Stomach (tissue), 9 donors: Measurements from ENCODE around the gene OR11L1. TPM values are rescaled to one million over a fixed set of nuclear protein-coding genes. Genes with fewer than 3 reads are reported as not detected.

Experiments used
- DNase-seq, 2 donors: peaks; one replicate each; pipeline versions ENCODE4 v3.0.0 to v3.0.0-alpha.2; 2013 to 2019
- H3K27ac ChIP-seq, 5 donors: fragments of 200-600 bp in 4 of 5; sonication (generic) in 4 of 5; one replicate each; pipeline ENCODE4 v1.5.1; 2013 to 2019; ENCODE audit warnings: mild to moderate bottlenecking in 1 of 5, moderate library complexity in 1 of 5
- H3K27me3 ChIP-seq, 3 donors: fragments of 200-600 bp; sonication (generic); one replicate each; pipeline ENCODE4 v1.5.1; 2017 to 2019; ENCODE audit warnings: mixed run types in 1 of 3
- H3K36me3 ChIP-seq, 4 donors: fragments of 200-600 bp; sonication (generic); 1 replicate in 3 of 4; 2 replicates in 1 of 4; pipeline ENCODE4 v1.5.1; 2016 to 2019
- H3K4me1 ChIP-seq, 4 donors: fragments of 200-600 bp; sonication (generic); one replicate each; pipeline ENCODE4 v1.5.1; 2016 to 2019
- H3K4me3 ChIP-seq, 4 donors: fragments of 200-600 bp; sonication (generic) in 3 of 4; one replicate each; pipeline ENCODE4 v1.5.1; 2016 to 2019; ENCODE audit warnings: mild to moderate bottlenecking in 1 of 4
- H3K9me3 ChIP-seq, 4 donors: fragments of 200-600 bp; sonication (generic); one replicate each; pipeline ENCODE4 v1.5.1; 2016 to 2019
- CTCF ChIP-seq, 7 experiments: fragments of 450-650 bp in 4 of 7; fragments of 200-600 bp in 3 of 7; sonication (generic) in 3 of 7; IDR thresholded peaks; one replicate each; pipeline ENCODE4 v1.5.1; 2016 to 2019; ENCODE audit warnings: antibody characterized with exemption in 7 of 7, control low read depth in 2 of 7, mild to moderate bottlenecking in 1 of 7
- EP300 ChIP-seq: sonication (generic); formaldehyde crosslinking; IDR thresholded peaks from one replicate; pipeline ENCODE4 v1.6.1; 2017; ENCODE audit warnings: antibody characterized with exemption
- POLR2A ChIP-seq, 4 donors: fragments of 450-650 bp; IDR thresholded peaks; one replicate each; pipeline ENCODE4 v1.6.1; 2016; ENCODE audit warnings: antibody characterized with exemption in 4 of 4, control low read depth in 2 of 4, mild to moderate bottlenecking in 1 of 4, moderate library complexity in 1 of 4
- POLR2AphosphoS5 ChIP-seq, 3 donors: sonication (generic); formaldehyde crosslinking; IDR thresholded peaks; one replicate each; pipeline ENCODE4 v1.6.1; 2016; ENCODE audit warnings: antibody characterized with exemption in 3 of 3
- WGBS, 5 donors: extraction: QIAGEN DNeasy Blood & Tissue Kit in 3 of 5; methylation state at CpG; one replicate each; pipeline versions ENCODE4 v1.1.5 to v1.1.7; 2013 to 2018; 5-methylcytosine and 5-hydroxymethylcytosine counted together
- intact Hi-C: fragments of 100-400 bp; cut with DNase I; formaldehyde crosslinking; loops from one replicate; pipeline ENCODE4 v1.15.1; 2023; ENCODE audit warnings: low total_unique reads
- polyA plus RNA-seq, 3 donors: library from polyadenylated mRNA; stranded (reverse); fragments of 200-250 nt; gene quantifications; one replicate each; pipeline ENCODE4 v1.2.3, GENCODE V29; 2013
- total RNA-seq, 5 donors: library from RNA; depleted of rRNA; stranded (reverse); fragments of >200 nt; gene quantifications; one replicate each; pipeline versions ENCODE4 v1.1.0 to v1.2.3, GENCODE V29; 2014 to 2016
- donor health status: healthy with polysubstance abuse.
- donor health status: Bipolar disorder and iron deficiency.
- donor health status: healthy.

The OR11L1 gene
- total and polyA plus RNA-seq, 8 donors: not detected

GRCh38 chr1:247833601-247834000 is 8.1 kb downstream of the OR11L1 start:
- no peaks in the 10 kb centered on the region for H3K36me3 ChIP-seq
- TF ChIP-seq CTCF (IDR thresholded peaks at IDR 0.05) (no peak), POLR2A (IDR thresholded peaks at IDR 0.05) (no peak), EP300 (no peak), POLR2AphosphoS5 (IDR thresholded peaks at IDR 0.05) (no peak)
- H3K4me1 ChIP-seq: no peaks in the 10 kb centered on the region
- intact Hi-C loops: no loop called here
- H3K27ac ChIP-seq: no peak overlapping the region
- no peaks in the 10 kb centered on the region for H3K27me3 ChIP-seq
- WGBS, 5 donors: 61 to 67% (median 66%) methylated on average over 6 of the region's 6 CpGs
- no peak overlapping the region for H3K4me3 ChIP-seq
- DNase-seq: no peak
- H3K9me3 ChIP-seq: peaks cover 0 to 9% (median 3%) of the 10 kb centered on the region in 4 donors

GRCh38 chr1:247829656-247830055 is 12.0 kb downstream of the OR11L1 start:
- Histone ChIP-seq H3K27ac (no peak overlapping the region), H3K4me3 (no peak overlapping the region), H3K27me3 (no peaks in the 10 kb centered on the region), H3K36me3 (no peaks in the 10 kb centered on the region), H3K4me1 (no peaks in the 10 kb centered on the region), H3K9me3 (peaks cover 0 to 5% (median 0%) of the 10 kb centered on the region in 4 donors)
- intact Hi-C loops: no loop called here
- DNase-seq: no peak
- WGBS, 5 donors: 0 to 73% (median 27%) methylated on average over 1 of the region's 1 CpG
- TF ChIP-seq POLR2AphosphoS5 (IDR thresholded peaks at IDR 0.05): no peak
- no peak for TF ChIP-seq POLR2A (IDR thresholded peaks at IDR 0.05)
- no peak for TF ChIP-seq CTCF (IDR thresholded peaks at IDR 0.05)
- no peak for TF ChIP-seq EP300

DNA sequence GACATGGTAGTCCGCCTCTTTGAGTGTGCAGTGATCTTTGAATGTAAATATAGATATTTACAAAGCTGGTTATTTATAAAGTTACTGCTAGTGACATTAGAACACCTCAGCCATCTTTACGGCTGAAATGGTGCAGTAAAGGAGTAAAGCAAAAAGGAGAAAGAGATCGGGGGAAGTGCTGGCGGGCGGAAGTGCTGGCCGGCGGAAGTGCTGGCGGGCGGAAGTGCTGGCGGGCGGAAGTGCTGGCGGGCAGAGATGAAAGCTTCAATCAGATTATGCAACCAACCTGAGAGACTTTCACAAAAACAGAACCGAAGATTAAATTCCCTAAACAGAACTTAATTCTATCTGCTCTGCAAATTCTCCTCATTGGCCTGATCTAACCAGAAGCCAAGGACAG is 16.3 kb downstream of the OR11L1 start:
- H3K9me3 ChIP-seq: no peaks in the 10 kb centered on the region
- DNase-seq: no peak
- no peaks in the 10 kb centered on the region for H3K36me3 ChIP-seq
- 68 to 95% (median 83%) methylated on average over 11 to 13 of the region's 13 CpGs for WGBS, 5 donors
- intact Hi-C loops: no loop called here
- no peak for TF ChIP-seq EP300
- no peak for TF ChIP-seq POLR2AphosphoS5 (IDR thresholded peaks at IDR 0.05)
- TF ChIP-seq CTCF (IDR thresholded peaks at IDR 0.05): no peak
- no peak for TF ChIP-seq POLR2A (IDR thresholded peaks at IDR 0.05)
- no peak overlapping the region for H3K27ac ChIP-seq
- H3K4me3 ChIP-seq: no peak overlapping the region
- no peaks in the 10 kb centered on the region for H3K4me1 ChIP-seq
- no peaks in the 10 kb centered on the region for H3K27me3 ChIP-seq

DNA sequence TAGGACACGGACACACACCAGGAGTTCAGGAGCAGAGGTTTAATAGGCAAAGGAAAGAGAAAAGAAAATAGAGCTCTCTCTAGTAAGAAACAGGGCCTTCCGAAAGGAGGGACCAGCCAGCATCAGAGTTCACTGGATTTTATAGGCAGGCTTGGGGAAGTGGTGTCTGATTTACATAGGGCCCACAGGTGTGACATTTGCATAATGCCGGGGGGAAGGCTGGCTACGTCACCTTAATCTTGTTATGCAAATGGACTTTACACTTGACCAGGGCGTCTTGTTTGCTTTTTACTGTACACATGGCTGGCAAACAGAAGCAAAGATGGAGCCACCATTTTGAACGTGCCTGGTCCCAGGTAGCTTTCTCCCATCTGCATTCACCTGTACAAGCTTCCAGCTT is 17.7 kb downstream of the OR11L1 start, which contains the start of gene OR14A16:
Gene OR14A16, minus strand, starts transcription at position 97 of the 400 bp plus-strand sequence. CDS start 8,390 bp downstream, outside the sequence.
- H3K4me3 ChIP-seq: no peak within 1 kb of the TSS
- peak in 1 of 2 donors; percentile 9 for DNase-seq
- no peak within 1 kb of the TSS for H3K27ac ChIP-seq
- 31 to 50% (median 40%) methylated on average over 6 of the region's 6 CpGs for WGBS, 5 donors
- no peaks in the 10 kb centered on the region for H3K4me1 ChIP-seq
- intact Hi-C loops: no loop called here
- no peaks in the 10 kb centered on the region for H3K27me3 ChIP-seq
- no peaks in the 10 kb centered on the region for H3K36me3 ChIP-seq
- TF ChIP-seq CTCF (IDR thresholded peaks at IDR 0.05) (no peak), POLR2A (IDR thresholded peaks at IDR 0.05) (no peak), POLR2AphosphoS5 (IDR thresholded peaks at IDR 0.05) (no peak), EP300 (no peak)
- no peaks in the 10 kb centered on the region for H3K9me3 ChIP-seq
